SK-N-SH (cell line): ENCODE measurements around the gene SLC13A1. TPM values are rescaled to one million over a fixed set of nuclear protein-coding genes. Genes with fewer than 3 reads are reported as not detected.

Source experiments
- CTCF ChIA-PET: fragments of 300-600, 350-600 bp; formaldehyde crosslinking; extraction: SDS; loops from one replicate; lab custom pipeline; 2021; lab: Yijun Ruan, JAX
- POLR2A ChIA-PET: fragments of 350-600 bp; sonication (Branson Sonifier 250); formaldehyde crosslinking; extraction: SDS; loops from one replicate; lab custom pipeline; 2020; ENCODE audit warnings: antibody characterized with exemption, inconsistent platforms; lab: Yijun Ruan, JAX
- DNase-seq: peaks from one replicate; pipeline ENCODE4 v3.0.0; 2012
- H2AFZ ChIP-seq: fragments of 200-600 bp; sonication (generic); 2 replicates; pipeline ENCODE4 v1.8.1; 2016; ENCODE audit warnings: antibody characterized with exemption, mild to moderate bottlenecking, low read depth
- H3F3A ChIP-seq: fragments of 200-600 bp; sonication (generic); replicated peaks from 2 replicates; pipeline ENCODE3; 2016; ENCODE audit warnings: antibody characterized with exemption, mild to moderate bottlenecking; ENCODE audit not compliant: insufficient read depth
- H3K27ac ChIP-seq, 2 experiments: fragments of 200-500 bp in 1 of 2; fragments of 200-600 bp in 1 of 2; sonication (Bioruptor generic) in 1 of 2; sonication (generic), shearing (Covaris generic) in 1 of 2; 2 replicates each; pipeline versions ENCODE4 v1.5.1 to v1.6.1; 2014 to 2016; ENCODE audit warnings: low read depth in 2 of 2, inconsistent platforms in 1 of 2, low read length in 1 of 2, mild to moderate bottlenecking in 1 of 2, mixed read lengths in 1 of 2
- H3K27me3 ChIP-seq: fragments of 200-600 bp; sonication (generic), shearing (Covaris generic); 2 replicates; pipeline ENCODE4 v1.6.1; 2016; ENCODE audit warnings: mixed run types; ENCODE audit not compliant: insufficient read depth
- H3K36me3 ChIP-seq, 2 experiments: fragments of 200-500 bp in 1 of 2; fragments of 200-600 bp in 1 of 2; sonication (Bioruptor generic) in 1 of 2; sonication (generic) in 1 of 2; replicated peaks in 1 of 2; 2 replicates each; pipeline versions ENCODE3 to v1.5.1; 2014 to 2016; ENCODE audit warnings: low read length in 1 of 2, mild to moderate bottlenecking in 1 of 2; ENCODE audit not compliant: insufficient read depth in 2 of 2, control insufficient read depth in 1 of 2
- H3K4me1 ChIP-seq, 2 experiments: fragments of 200-500 bp in 1 of 2; fragments of 200-600 bp in 1 of 2; sonication (Bioruptor generic) in 1 of 2; sonication (generic), shearing (Covaris generic) in 1 of 2; 2 replicates each; pipeline versions ENCODE4 v1.5.1 to v1.6.1; 2014 to 2016; ENCODE audit warnings: low read depth in 1 of 2, low read length in 1 of 2, mixed run types in 1 of 2; ENCODE audit not compliant: insufficient read depth in 2 of 2, control insufficient read depth in 1 of 2
- H3K4me2 ChIP-seq: fragments of 200-600 bp; sonication (generic), shearing (Covaris generic); 2 replicates; pipeline ENCODE4 v1.6.1; 2017; ENCODE audit warnings: mixed run types
- H3K4me3 ChIP-seq, 2 experiments: fragments of 200-500 bp in 1 of 2; fragments of 200-600 bp in 1 of 2; sonication (Bioruptor generic) in 1 of 2; sonication (generic), shearing (Covaris generic) in 1 of 2; 2 replicates each; pipeline versions ENCODE4 v1.5.1 to v1.8.1; 2014 to 2016; ENCODE audit warnings: low read depth in 2 of 2, inconsistent platforms in 1 of 2, low read length in 1 of 2, mild to moderate bottlenecking in 1 of 2, mixed read lengths in 1 of 2, moderate library complexity in 1 of 2
- H3K79me2 ChIP-seq: fragments of 200-600 bp; sonication (generic); 2 replicates; pipeline ENCODE4 v1.8.1; 2017; ENCODE audit warnings: mild to moderate bottlenecking; ENCODE audit not compliant: insufficient read depth
- H3K9ac ChIP-seq: fragments of 200-600 bp; sonication (generic); 2 replicates; pipeline ENCODE4 v1.6.1; 2017; ENCODE audit warnings: mixed run types
- H3K9me2 ChIP-seq: fragments of 200-600 bp; sonication (generic); 2 replicates; pipeline ENCODE4 v1.6.1; 2017; ENCODE audit warnings: mixed run types
- H3K9me3 ChIP-seq: fragments of 200-600 bp; sonication (generic); 2 replicates; pipeline ENCODE4 v1.6.1; 2017; ENCODE audit warnings: mixed run types, mild to moderate bottlenecking, moderate library complexity
- H4K20me1 ChIP-seq: fragments of 200-600 bp; sonication (generic); 2 replicates; pipeline ENCODE4 v1.6.1; 2017; ENCODE audit warnings: mild to moderate bottlenecking, mixed run types; ENCODE audit not compliant: insufficient read depth
- CHD2 ChIP-seq: fragments of 150-350 bp; IDR thresholded peaks from 2 replicates; pipeline ENCODE4 v1.6.1; 2018; ENCODE audit warnings: low read length; ENCODE audit not compliant: partially characterized antibody
- EP300 ChIP-seq, 2 experiments: IDR thresholded peaks; 2 replicates each; pipeline versions ENCODE4 v1.4.0 to v1.6.1; 2012; ENCODE audit warnings: borderline replicate concordance in 1 of 2, low read depth in 1 of 2, low read length in 1 of 2
- FOSL2 ChIP-seq: IDR thresholded peaks from 2 replicates; pipeline ENCODE4 v1.4.0; 2012; ENCODE audit warnings: low read depth, mild to moderate bottlenecking, moderate library complexity, borderline replicate concordance
- FOXM1 ChIP-seq: IDR thresholded peaks from 2 replicates; pipeline ENCODE4 v1.4.0; 2012; ENCODE audit warnings: low read depth, mild to moderate bottlenecking
- GABPA ChIP-seq: IDR thresholded peaks from 2 replicates; pipeline ENCODE4 v1.4.0; 2012; ENCODE audit warnings: low read depth, mild to moderate bottlenecking
- GATA2 ChIP-seq: sonication (generic); formaldehyde crosslinking; IDR thresholded peaks from 2 replicates; pipeline ENCODE4 v1.5.0; 2020; ENCODE audit warnings: mild to moderate bottlenecking, missing genetic modification reagents
- MAX ChIP-seq: IDR thresholded peaks from 2 replicates; pipeline ENCODE4 v1.4.0; 2012; ENCODE audit warnings: low read depth
- NRF1 ChIP-seq: IDR thresholded peaks from 2 replicates; pipeline ENCODE4 v1.6.1; 2012; ENCODE audit warnings: low read depth, mild to moderate bottlenecking, low read length
- PBX3 ChIP-seq: IDR thresholded peaks from 2 replicates; pipeline ENCODE4; 2012
- RCOR1 ChIP-seq: fragments of 150-350 bp; IDR thresholded peaks from 2 replicates; pipeline ENCODE4 v1.6.1; 2017; ENCODE audit warnings: antibody characterized with exemption, low read length
- REST ChIP-seq: IDR thresholded peaks from 2 replicates; pipeline ENCODE4 v1.6.1; 2012; ENCODE audit warnings: mild to moderate bottlenecking, low read depth, low read length, moderate library complexity
- TCF12 ChIP-seq: IDR thresholded peaks from 2 replicates; pipeline ENCODE4 v1.4.0; 2012
- USF2 ChIP-seq: fragments of 150-350 bp; IDR thresholded peaks from 2 replicates; pipeline ENCODE4 v1.6.1; 2017; ENCODE audit warnings: antibody characterized with exemption, low read length, low read depth, borderline replicate concordance
- YY1 ChIP-seq: IDR thresholded peaks from 2 replicates; pipeline ENCODE4 v1.4.0; 2012; ENCODE audit warnings: low read depth, mild to moderate bottlenecking
- polyA plus RNA-seq, 3 experiments: library from polyadenylated mRNA; depleted of rRNA; stranded (reverse); fragments of >200 nt; gene quantifications; 2 replicates each; pipeline ENCODE4 v1.2.3, GENCODE V29; 2012

SLC13A1 gene
- polyA plus RNA-seq, 1 of the 3 experiments (the other 2 are of a cell fraction) = not detected

- POLR2A ChIA-PET = no interaction called here
- Histone ChIP-seq H2AFZ (no peak overlapping the region), H3K27me3 (no peaks in the 10 kb centered on the region), H3K9ac (no peak overlapping the region), H3K36me3 (no peaks in the 10 kb centered on the region), H3F3A (no peaks in the 10 kb centered on the region), H3K9me3 (no peaks in the 10 kb centered on the region), H3K4me2 (no peak overlapping the region), H4K20me1 (no peaks in the 10 kb centered on the region), H3K4me1 (no peaks in the 10 kb centered on the region), H3K79me2 (no peaks in the 10 kb centered on the region), H3K9me2 (no peaks in the 10 kb centered on the region), H3K4me3 (no peak overlapping the region), H3K27ac (no peak overlapping the region)
- CTCF ChIA-PET = interaction anchor here (1.0 to 2.2 kb wide), 2 partner anchors 29 to 241 kb away, joined by 4 to 6 read pairs; no protein-coding TSS in a partner anchor
- no peak for DNase-seq
- TF ChIP-seq FOSL2 = no peak
- no peak for TF ChIP-seq RCOR1
- TF ChIP-seq NRF1 = no peak
- no peak for TF ChIP-seq EP300 (IDR thresholded peaks at IDR 0.05; ENCODE audit: borderline replicate concordance in 1 of 2, low read depth in 1 of 2, low read length in 1 of 2)
- TF ChIP-seq YY1 = no peak
- TF ChIP-seq MAX = no peak
- TF ChIP-seq GABPA = no peak
- TF ChIP-seq USF2 = no peak
- no peak for TF ChIP-seq TCF12
- TF ChIP-seq FOXM1 = no peak
- no peak for TF ChIP-seq GATA2 (CRISPR knock-in tag)
- no peak for TF ChIP-seq REST
- TF ChIP-seq PBX3 = no peak
- TF ChIP-seq CHD2 = no peak
These were observed 73.6 kb downstream of the SLC13A1 start for GRCh38 chr7:123126171-123126570.
